HL-60/S4 treated with phorbol 12-myristate 13-acetate at 8.2 ng/mL for 4 days and 3 days (cell line): ENCODE results near the gene WNT5A.

ENCODE experiments used
- in situ Hi-C: fragments of 300-500 bp; cut with MboI; formaldehyde crosslinking; loops from 2 replicates; pipeline ENCODE4 v1.15.0; 2022; ENCODE audit warnings: low sequenced_read_pairs

WNT5A gene

DNA sequence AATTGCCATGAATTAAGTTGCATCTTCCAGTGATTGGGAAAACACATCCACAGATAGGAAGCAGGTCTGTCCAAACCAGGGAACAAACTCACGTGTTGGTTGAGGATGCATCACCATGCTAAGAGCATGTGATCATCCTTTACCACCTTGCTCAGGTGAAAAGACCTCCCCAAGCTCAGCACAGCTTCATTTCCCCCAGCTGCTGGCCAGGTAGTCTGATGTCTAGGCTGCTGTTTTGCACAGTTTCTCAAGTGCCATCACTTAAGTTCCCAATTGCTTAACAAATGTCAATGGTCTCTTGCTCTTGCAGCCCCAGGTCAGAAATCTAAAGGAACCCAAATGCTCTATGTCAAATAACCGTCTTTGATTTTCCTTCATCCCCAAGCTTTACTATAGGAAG is 34.2 kb downstream of the WNT5A start:
- in situ Hi-C loops, result no loop called here

DNA sequence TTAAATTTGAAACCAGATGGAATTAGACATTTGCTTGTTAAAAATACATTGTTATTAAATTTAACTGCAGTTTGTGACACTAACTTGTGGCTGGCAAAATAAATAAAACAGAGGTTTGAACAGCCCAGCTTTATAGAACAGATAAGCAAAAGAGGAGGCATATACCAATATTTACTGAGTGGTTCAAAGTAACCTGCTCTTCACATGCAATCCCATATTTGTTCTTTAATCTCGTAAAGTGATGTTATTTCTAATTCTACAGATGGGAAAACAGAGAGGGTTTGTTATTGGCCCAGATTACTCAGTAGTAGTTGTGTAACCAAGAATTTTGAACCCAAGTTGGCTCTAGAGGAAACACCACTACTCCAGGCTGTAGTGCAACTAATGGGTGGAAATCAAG is 37.6 kb downstream of the WNT5A start:
- in situ Hi-C loops, result no loop called here

DNA sequence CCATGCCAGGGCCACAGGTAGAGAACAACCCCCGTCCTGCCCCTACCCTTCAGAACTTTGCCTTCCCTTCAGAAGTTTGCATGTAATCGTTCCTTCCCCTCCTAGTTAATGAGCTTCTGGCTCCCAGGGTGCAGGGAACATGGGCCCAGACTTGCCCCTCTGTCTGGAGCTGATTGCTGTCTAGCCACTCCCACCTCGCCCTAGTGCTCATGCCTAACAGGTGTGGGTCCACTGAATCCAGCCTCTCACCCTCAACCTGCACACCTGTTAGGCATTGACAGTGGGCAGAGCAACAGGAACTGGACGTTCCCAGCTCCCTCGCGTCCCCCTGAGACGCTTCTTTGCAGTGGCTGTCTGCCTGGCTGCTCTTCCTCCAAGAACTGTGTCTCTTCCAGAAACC is 40.3 kb downstream of the WNT5A start:
- in situ Hi-C loops, result no loop called here

DNA sequence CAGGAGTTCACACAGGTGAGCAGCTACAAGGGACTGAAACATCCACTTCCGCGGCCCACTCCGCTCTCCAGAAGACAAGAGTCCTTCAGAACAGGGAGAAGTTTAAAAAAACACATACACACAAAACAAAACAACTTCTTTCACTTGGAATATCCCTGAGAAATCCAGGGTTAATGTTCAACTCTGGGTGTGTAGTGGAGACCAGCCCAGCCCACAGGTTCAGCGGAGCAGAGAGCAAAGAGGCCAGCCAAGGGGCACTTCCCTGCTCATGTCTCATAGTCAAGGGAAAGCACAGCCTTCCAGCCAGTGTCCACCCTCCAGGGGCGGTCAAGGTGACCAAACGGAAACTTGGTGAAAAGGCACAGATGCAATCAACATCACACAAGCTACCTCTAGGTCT is 41.6 kb downstream of the WNT5A start:
- in situ Hi-C loops, result no loop called here

DNA sequence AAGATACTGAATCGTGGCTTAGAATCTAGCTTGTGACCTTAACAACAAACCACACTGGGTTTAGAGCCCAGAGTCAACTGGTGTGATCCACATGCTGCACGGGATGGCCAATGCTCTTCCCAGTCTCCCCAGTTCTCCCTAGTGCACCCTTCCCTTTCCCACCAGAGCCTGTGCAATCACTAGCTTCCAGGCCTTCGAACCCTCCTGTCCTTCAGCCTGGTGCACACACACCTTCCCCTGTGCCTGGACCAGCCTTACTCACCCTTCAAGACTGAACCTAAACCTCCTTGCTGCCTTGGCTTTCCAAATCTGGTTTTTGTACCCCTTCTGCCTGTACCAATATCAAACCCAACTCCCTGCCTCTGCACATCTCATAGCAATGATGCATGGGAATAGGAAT is 43.8 kb downstream of the WNT5A start:
- in situ Hi-C loops, result no loop called here

DNA sequence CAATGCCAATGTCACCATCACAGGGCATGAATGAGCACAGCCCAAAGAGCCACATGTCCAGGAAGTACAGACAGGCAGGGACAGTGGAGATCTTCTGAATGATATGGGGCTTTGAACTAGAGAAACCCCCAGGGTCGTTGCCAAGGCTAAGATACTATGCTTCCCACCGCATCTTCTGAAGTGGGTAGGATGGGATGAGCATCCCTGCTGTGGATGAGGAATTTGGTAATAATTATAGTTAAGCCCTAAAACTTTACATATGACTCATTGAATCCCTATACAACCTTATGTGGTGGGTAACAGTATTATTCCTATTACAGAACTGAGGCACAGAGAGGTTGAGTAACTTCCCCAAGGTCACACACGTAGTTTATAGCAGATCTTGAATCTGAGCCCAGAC is 44.2 kb downstream of the WNT5A start:
- in situ Hi-C loops, result no loop called here

DNA sequence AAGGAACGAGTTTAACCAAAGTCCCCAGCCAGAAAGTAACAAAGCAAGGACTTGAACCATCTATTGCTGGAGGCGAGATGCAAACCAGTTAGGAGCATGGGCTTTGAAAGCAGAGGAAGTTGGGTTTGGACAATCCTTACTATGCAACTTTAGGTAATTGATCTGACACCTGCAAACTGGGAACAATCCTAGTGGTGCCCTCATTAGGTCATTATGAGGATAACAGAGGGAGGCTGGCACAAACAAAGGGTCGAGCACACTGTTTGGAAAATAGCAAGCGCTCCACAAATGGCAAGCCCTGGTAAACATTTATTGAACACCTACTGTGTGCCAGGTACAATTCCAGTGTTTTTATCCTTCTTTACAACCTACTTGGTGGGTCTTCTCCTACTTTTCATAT is 45.6 kb downstream of the WNT5A start:
- in situ Hi-C loops, result no loop called here

DNA sequence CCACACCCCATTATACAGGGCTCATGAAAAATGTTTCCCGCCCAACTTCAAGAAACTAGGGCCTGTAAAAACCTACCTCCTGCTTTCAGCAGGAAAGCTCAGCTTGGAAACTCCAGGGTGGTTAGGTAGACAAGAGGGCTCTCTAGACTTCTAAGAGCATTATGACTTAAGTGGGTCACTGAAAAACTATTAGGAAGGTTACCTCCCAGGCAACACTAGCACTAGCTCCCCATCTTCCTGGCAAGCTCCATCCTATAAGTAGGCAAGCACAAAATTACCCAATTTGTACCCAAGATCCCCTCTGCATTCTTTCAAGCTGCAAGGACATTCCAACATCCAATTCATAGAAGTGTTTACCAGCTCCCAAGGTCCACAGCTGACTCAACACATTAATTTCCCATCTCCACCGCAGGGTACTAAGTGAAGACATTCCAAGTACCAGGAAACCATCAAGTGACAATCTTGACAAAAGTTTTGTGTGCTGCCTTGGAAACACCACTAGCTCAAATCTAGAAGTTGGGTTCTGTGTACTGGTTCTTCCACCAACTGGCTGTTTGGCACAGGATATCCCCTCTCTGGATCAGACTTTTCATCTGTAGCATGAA is 46.9 kb downstream of the WNT5A start:
- in situ Hi-C loops, result no loop called here

DNA sequence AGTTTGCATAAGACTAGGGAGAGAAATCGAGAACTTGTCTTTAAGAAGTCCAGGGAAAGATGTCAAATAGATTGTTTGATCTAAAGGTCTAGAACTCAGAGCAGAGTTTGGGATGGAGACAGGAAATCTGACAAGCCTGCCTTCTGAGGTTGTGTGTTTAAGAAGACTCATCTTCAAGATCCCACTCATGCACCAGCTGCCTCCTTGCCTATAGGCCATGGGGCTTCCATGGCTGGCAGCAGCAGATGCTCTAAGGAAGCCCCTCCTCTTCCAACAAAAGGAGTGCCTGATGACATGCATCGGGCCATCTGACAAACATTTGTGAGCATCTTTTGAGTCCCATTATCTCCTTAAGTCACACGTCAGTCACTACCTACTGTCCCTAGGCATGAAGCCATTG is 47.4 kb downstream of the WNT5A start:
- in situ Hi-C loops, result no loop called here

DNA sequence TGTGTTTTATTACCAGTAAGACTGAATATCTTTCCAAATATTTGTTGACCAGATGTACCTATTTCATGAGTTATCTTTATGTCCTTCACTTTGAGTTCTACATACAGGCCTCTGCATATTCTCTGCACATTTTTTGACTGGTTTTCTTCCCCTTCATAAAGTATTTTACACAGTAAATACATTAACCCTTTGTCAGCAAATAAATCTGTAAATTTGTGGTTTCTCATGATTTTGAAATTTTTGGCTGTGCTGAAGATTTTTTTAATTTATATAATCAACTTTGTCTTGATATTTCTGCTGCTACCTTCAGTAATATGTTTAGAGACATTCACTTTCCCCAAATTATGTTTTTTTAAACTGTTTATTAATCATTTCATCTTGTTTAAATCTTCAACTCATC is 50.5 kb downstream of the WNT5A start:
- in situ Hi-C loops, result no loop called here

DNA sequence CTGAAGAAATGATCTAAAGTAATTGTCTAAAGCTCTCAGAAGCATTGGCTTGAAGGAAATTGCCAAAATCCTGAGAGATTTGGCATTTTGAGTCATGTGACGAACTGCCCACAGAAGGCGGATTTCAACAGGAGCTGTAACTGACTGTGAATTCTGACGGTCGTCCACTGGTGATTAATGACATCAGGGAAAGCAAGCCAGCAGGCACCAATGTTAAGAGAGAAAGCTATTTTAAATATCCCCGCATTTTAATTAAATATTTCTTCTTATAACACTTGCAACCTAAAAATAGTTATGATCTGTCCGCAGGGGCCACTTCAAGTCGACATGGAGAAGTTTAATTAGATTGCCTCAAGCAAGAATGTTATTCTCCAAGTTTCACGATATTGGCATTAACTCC is 51.6 kb downstream of the WNT5A start:
- in situ Hi-C loops, result no loop called here

DNA sequence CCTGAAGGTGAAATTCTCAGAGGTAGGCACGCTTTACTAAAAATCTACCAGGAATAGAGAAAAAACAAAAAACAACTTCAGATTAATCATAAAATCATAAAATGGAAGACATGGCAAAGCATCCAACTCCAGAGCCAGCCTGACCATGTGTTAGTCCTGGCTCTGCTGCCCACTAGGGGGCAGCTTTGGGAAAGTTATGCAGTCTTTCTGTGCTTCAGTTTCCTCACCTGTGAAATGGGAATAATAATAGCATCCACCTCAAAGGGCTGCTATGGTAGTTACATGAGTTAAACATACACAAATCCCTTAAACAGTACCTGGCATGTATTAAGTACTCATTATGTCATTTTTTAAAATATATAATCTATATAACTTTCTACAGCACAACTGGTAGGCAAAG is 52.3 kb downstream of the WNT5A start:
- in situ Hi-C loops, result no loop called here

DNA sequence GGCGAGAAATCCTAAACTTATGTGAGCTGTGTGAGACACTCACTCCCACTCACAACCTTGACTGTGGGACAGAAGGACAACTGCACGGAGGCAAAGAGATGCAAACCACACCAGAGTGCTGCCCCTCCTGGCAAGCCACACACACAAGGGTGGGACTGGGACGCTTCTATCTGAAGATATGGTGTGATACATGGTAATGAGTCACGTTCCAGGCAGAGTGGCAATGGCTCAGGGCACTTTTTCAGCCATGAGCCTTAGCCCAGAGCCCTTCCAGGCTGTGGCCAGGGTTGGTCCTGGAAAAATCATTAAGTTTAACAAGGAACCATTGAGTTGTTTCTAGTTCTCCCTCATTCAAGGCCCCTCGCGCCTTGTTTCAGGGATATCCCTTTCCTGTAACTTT is 56.1 kb downstream of the WNT5A start:
- in situ Hi-C loops, result no loop called here

DNA sequence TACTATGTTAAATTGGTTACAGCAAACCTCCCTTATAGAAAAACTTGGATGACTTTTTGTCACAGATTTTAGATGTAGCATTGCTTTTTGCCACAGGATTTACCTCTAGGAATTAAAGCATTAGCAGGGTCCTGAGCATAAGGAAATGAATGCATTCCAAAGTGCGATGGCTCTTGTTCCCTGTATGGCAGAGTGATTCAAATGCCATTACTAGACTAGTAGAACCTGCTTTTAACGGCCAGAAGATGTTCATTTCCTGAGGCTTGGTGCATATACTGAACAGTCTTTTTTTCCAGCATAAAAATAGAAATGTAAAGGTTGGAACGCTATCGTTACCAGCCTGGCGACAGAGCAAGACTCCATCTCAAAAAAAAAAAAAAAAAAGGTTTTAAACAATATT is 59.4 kb downstream of the WNT5A start:
- in situ Hi-C loops, result no loop called here

DNA sequence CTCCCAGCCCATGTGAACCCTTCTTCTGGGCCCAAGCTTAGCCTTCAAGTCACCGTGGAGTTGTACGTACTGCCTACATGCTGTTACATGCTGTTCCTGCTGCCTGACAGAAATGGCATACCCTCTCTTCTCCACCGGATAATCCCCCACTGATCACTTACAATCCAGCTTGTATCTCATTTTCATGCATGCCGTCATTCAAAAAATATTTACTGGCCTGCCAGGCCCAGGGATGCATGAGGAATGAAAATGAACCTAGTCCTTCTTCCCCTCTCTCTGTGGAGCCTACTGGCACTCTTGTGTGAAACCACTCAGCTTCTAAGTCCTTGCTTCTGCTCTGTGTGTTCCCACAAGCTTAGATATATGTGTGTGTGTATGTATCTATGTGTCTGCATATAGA is 60.6 kb downstream of the WNT5A start:
- in situ Hi-C loops, result no loop called here

DNA sequence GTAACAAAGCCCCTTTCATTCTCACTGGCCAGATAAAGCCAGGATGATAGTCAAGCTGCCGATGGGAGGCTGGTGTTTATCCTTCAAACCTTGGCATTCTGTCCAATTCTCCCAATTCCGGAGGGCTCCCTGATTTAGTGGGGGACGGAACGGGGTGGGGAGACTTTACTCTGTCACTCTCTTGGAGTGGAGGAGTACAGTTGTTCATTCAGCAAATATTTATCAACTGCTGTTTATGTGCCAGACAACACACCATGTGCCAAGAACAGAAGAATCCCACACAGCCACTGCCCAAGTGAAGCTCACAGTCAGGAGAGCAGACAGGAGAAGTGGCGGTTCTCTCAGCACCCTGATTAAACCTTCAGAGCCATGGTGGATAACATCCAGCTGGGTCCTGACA is 63.3 kb downstream of the WNT5A start:
- in situ Hi-C loops, result no loop called here

DNA sequence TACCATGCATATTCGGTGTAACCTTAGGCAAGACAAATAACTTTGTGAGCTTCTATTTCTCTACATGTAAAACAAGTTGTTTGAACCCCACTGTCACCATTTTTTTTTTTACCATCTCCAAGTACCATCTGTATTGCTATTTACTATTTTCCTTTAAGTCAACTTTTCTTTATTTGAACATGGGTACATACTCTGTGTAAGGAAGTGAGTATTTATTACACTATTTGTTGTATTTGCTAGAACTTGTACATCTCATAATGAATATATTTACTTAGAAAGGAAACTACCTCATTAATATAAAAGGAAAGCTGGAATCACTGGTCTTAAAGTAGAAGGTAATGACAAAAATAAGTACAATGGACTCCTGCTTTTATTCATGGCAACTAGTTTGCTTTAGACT is 69.9 kb downstream of the WNT5A start:
- in situ Hi-C loops, result no loop called here

DNA sequence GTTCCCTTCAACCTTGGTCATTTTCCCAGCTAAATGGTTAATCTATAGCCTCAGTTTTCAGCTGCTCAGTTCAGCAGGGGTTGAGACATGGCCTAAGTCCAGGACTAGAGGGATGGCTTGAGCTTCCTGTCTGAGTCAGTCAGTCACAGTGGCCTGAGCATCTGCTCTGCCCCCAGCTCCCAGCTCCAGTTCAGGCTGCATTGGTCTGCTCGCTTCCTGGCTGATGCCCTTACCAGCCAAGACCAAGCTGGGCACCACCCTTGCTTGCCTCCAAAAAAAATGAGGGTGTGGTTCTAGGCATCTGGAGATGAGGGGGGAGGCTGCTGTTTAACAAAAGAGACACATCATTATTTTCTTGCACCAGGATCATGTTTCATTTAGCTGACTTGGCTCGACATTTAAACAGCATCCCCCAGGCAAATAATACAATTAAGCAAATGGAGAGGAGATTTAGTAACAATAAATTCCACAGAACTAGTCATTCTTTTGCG is 70.7 kb downstream of the WNT5A start:
- in situ Hi-C loops, result no loop called here
